Prostate gland (tissue), 2 donors: Measurements from ENCODE around the gene HLTF. TPM values are rescaled to one million over a fixed set of nuclear protein-coding genes. Genes with fewer than 3 reads are reported as not detected.

Experiments
- DNase-seq: peaks from one replicate; pipeline ENCODE4 v3.0.0-alpha.2; 2019; ENCODE audit warnings: low spot score
- H3K27ac ChIP-seq, 2 donors: fragments of 200-600 bp; sonication (generic); 2 replicates each; pipeline ENCODE4 v1.5.1; 2017 to 2019
- H3K27me3 ChIP-seq: fragments of 200-600 bp; sonication (generic); replicated peaks from 2 replicates; pipeline ENCODE4 v1.5.1; 2019; ENCODE audit not compliant: insufficient read depth
- H3K36me3 ChIP-seq, 2 donors: fragments of 200-600 bp; sonication (generic); 1 replicate in 1 of 2; 2 replicates in 1 of 2; pipeline versions ENCODE4 v1.5.1 to v1.8.1; 2017 to 2019
- H3K4me1 ChIP-seq: fragments of 200-600 bp; sonication (generic); replicated peaks from 2 replicates; pipeline ENCODE4 v1.5.1; 2019
- H3K4me3 ChIP-seq, 2 donors: fragments of 200-600 bp; sonication (generic); 2 replicates each; pipeline ENCODE4 v1.5.1; 2017 to 2019
- H3K9me3 ChIP-seq: fragments of 200-600 bp; sonication (generic); 2 replicates; pipeline ENCODE4 v1.5.1; 2017
- CTCF ChIP-seq, 4 experiments: fragments of 200-600 bp in 2 of 4; fragments of 450-650 bp in 2 of 4; sonication (generic) in 2 of 4; IDR thresholded peaks; 1 replicate in 3 of 4; 2 replicates in 1 of 4; pipeline ENCODE4 v1.5.1; 2016 to 2019; ENCODE audit warnings: antibody characterized with exemption in 4 of 4, mild to moderate bottlenecking in 2 of 4, moderate library complexity in 2 of 4
- POLR2A ChIP-seq: fragments of 450-650 bp; IDR thresholded peaks from one replicate; pipeline ENCODE4 v1.6.1; 2016; ENCODE audit warnings: antibody characterized with exemption, mild to moderate bottlenecking
- POLR2AphosphoS5 ChIP-seq: sonication (generic); formaldehyde crosslinking; IDR thresholded peaks from one replicate; pipeline ENCODE4 v1.6.1; 2017; ENCODE audit warnings: antibody characterized with exemption
- WGBS: methylation state at CpG from one replicate; pipeline ENCODE4 v1.1.5; 2018; 5-methylcytosine and 5-hydroxymethylcytosine counted together
- intact Hi-C: fragments of 100-400 bp; cut with DNase I; formaldehyde crosslinking; loops from one replicate; pipeline ENCODE4 v1.14.2; 2022
- total RNA-seq, 2 donors: library from RNA; depleted of rRNA; stranded (reverse); fragments of >200 nt; gene quantifications; one replicate each; pipeline ENCODE4 v1.1.0, GENCODE V29; 2016

The HLTF gene
- total RNA-seq, 2 donors from 2014 or later: 29.9 to 171 TPM

- no peak for TF ChIP-seq CTCF (IDR thresholded peaks at IDR 0.05)
- TF ChIP-seq POLR2A: no peak
- no peak for TF ChIP-seq POLR2AphosphoS5
- no peak overlapping the region for H3K4me3 ChIP-seq
- 87% methylated on average over 3 of the region's 3 CpGs for WGBS
- H3K9me3 ChIP-seq: no peaks in the 10 kb centered on the region
- H3K4me1 ChIP-seq: no peaks in the 10 kb centered on the region
- intact Hi-C loops: no loop called here
- no peak overlapping the region for H3K27ac ChIP-seq
- no peaks in the 10 kb centered on the region for H3K27me3 ChIP-seq
- no peaks in the 10 kb centered on the region for H3K36me3 ChIP-seq
- DNase-seq: no peak
Measured at GRCh38 chr3:149000206-149000745, 86.1 kb downstream of the HLTF start.

DNA sequence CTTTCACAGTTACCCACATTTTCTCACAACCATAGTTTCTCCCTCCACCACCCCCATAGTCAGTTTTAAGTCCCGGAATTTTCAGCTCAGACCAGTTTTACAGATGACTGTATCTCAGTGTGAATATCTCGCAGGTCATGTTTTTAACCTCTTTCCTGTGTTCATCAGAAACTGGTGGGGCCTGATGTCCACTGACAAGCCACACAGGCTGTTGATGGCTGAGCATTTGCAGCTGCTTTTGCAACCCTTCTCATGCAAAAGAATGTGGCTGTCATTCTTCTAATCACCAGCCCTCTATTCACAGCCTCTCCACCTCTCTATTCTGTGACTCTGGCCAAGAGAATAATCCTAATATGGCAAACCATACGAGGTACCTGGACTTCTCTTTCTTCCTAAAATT, 86.5 kb downstream of the HLTF start:
- no peak for DNase-seq
- WGBS: 86% methylated on average over 3 of the region's 3 CpGs
- no peak overlapping the region for H3K27ac ChIP-seq
- H3K4me1 ChIP-seq: no peaks in the 10 kb centered on the region
- TF ChIP-seq CTCF (IDR thresholded peaks at IDR 0.05): no peak
- no peak for TF ChIP-seq POLR2A
- TF ChIP-seq POLR2AphosphoS5: no peak
- H3K27me3 ChIP-seq: no peaks in the 10 kb centered on the region
- intact Hi-C loops: loop anchor here (10.0 kb wide), 1 partner anchor 125 kb away; the partner anchor contains the start of gene HPS3
- no peaks in the 10 kb centered on the region for H3K36me3 ChIP-seq
- H3K4me3 ChIP-seq: no peak overlapping the region
- H3K9me3 ChIP-seq: no peaks in the 10 kb centered on the region

DNA sequence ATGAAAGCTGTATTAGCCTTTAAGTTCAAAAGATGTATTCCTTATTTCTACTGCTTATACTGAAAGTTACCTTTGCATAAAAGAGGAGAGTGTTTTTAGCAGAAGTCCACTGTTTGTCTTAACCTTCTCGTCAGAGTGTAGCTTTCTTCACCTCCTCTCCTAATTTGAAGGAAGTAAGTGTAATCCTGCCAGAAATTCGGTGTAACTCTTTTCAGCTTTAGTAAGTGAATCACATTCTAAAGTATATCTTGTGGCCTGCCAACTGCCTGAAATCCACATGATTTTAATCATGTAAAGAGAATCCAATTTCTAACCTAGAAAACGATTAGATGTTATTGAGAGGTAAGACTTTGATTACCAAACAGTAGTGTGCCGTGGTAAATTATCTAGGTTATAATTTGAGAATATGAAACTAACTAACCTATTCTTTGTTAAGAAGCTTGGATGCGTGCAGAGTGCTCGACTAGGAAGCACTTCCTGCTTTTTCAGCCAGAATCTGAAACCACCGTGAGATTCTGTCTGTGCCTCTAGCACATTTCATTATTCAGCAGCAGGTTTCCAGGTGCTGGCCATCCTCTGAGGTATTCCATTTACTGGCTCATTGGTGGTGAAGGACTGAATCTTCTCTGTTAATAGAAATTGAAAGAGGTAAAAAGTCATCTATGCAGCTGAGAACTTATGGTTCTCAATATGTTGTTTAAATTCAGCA, 87.5 kb downstream of the HLTF start:
- no peak overlapping the region for H3K4me3 ChIP-seq
- H3K27me3 ChIP-seq: no peaks in the 10 kb centered on the region
- no peak for DNase-seq
- H3K4me1 ChIP-seq: no peaks in the 10 kb centered on the region
- H3K27ac ChIP-seq: no peak overlapping the region
- WGBS: 44% methylated on average over 7 of the region's 7 CpGs
- H3K36me3 ChIP-seq: no peaks in the 10 kb centered on the region
- TF ChIP-seq POLR2A: no peak
- TF ChIP-seq CTCF (IDR thresholded peaks at IDR 0.05): no peak
- no peak for TF ChIP-seq POLR2AphosphoS5
- intact Hi-C loops: loop anchor here (10.0 kb wide), 1 partner anchor 126 kb away; the partner anchor contains the start of gene HPS3
- no peaks in the 10 kb centered on the region for H3K9me3 ChIP-seq

DNA sequence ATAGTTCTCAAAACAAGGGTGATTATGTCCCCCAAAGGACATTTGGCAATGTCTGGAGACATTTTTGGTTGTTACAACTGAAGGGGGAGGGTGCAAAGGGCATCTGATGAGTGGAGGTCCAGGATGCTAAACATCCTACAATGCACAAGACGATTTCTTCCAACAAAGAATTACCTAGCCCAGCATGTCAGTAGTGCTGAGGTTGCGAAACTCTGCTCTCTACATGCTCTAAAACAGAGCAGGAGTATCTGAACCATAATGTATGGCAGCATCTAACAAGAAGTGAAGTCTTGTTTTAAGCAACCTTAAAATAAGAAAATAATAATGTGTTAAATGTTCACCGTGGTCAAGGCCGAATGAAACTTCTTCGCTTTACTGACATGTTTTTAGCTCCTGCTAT, 88.0 kb downstream of the HLTF start:
- no peaks in the 10 kb centered on the region for H3K36me3 ChIP-seq
- TF ChIP-seq POLR2AphosphoS5: no peak
- no peak for TF ChIP-seq POLR2A
- TF ChIP-seq CTCF (IDR thresholded peaks at IDR 0.05): no peak
- DNase-seq: no peak
- no peak overlapping the region for H3K4me3 ChIP-seq
- WGBS: 88% methylated on average over 5 of the region's 5 CpGs
- H3K4me1 ChIP-seq: no peaks in the 10 kb centered on the region
- intact Hi-C loops: loop anchor here (10.0 kb wide), 1 partner anchor 127 kb away; the partner anchor contains the start of gene HPS3
- no peaks in the 10 kb centered on the region for H3K27me3 ChIP-seq
- no peaks in the 10 kb centered on the region for H3K9me3 ChIP-seq
- H3K27ac ChIP-seq: no peak overlapping the region

DNA sequence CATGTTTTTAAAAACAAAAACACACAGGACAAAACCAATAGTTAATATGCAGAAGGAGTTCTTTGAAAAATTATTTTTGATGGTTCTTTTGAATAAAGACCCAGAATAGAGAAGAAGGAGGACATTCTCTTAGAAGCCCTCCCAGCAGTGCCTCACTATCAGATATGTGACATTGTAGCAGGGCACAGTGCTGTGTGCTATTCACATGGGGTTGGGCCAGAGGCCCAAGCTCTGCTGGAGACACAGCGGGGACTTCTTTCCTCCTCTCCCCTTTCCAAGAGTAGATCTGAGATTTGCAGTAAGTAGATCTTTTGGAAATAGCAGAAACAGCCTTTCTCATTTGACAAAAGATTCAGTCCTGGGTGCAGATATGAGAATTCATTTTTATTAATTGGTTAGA, 88.7 kb downstream of the HLTF start:
- Histone ChIP-seq H3K27me3 (no peaks in the 10 kb centered on the region), H3K9me3 (no peaks in the 10 kb centered on the region), H3K27ac (no peak overlapping the region), H3K4me3 (no peak overlapping the region), H3K36me3 (no peaks in the 10 kb centered on the region), H3K4me1 (no peaks in the 10 kb centered on the region)
- no peak for TF ChIP-seq POLR2AphosphoS5
- no peak for TF ChIP-seq CTCF (IDR thresholded peaks at IDR 0.05)
- TF ChIP-seq POLR2A: no peak
- 89% methylated on average over 1 of the region's 1 CpG for WGBS
- DNase-seq: no peak
- intact Hi-C loops: loop anchor here (10.0 kb wide), 1 partner anchor 127 kb away; the partner anchor contains the start of gene HPS3
